ENCODE data around the gene AIPL1.

The AIPL1 gene

DNA sequence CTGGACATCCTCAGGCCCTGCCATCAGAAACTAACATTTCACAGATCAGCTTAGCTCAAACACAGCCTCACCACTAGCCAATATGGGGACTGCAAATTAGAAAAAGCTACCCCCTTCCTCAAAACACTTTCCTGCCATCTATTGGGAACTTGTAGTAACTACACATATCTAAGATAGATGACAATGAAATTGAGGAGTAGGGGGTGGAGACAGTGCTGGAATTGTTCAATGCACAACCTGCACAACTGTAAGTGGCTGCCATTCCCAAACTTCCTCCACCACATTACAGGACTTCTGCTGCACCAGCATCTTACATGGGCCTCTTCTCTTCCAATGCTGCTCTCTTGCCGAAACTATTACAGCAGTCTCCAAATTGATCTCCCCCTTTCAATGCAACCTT is 21.9 kb downstream of the AIPL1 start:
- DNase-seq = peak in 1 of 2 donors; percentile 12

DNA sequence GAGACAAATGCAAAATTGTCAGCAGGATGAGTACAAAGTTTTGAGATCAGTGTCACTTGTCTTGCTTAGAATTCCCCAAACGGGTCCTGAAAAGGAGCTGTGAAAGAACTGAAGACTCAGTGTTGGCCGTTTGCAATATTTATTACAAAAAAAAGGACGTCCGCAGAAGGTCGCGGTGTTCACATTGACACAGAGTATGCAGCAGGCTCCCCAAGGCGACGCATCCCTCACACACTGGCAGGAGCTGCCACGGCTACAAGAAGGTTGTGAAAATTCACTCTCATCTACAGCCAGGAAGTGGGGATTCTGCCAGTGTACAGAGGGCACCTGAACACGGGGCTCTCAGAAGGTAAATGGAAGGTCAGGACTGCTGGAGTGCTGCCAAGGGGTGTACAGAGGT is 26.2 kb downstream of the AIPL1 start:
- DNase-seq = no peak

DNA sequence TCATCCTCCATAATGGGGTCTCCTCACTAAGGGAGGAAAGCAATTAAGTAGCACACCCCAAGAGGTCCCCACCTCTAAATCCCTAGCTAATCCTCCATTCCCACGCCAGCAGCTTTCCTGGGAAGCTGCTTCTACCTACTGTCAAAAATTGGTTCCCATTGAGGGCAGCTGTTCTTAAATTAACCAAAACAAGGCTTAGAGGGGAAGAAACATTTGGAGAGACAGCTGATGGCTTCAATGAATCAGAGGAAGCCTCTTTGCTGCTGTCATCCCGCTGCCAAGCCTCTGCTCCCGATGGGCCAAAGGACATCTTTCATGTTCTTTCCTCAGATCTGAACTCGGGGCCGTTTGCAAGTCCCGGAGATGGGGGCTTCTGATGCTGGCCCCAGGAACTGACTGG is 26.6 kb downstream of the AIPL1 start:
- no peak for DNase-seq

DNA sequence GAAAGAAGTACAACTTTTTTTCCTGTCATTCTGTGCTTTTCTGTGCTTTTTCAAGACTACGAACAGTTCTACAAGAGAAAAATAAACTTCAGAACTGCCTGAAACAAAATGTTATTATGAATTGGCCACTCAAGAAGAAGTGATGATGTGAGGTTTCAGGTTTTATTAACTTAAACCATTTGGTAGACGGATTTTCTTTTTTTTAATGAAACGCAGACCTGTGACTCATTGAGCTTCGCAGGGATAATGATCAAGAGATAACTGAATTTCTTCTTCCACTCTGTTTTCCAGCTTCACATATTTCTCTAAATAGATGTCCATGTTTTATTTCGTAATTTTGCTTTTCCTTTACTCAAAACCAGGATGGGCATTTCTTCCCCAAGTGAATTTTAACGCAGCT is 32.7 kb downstream of the AIPL1 start:
- no peak for DNase-seq

DNA sequence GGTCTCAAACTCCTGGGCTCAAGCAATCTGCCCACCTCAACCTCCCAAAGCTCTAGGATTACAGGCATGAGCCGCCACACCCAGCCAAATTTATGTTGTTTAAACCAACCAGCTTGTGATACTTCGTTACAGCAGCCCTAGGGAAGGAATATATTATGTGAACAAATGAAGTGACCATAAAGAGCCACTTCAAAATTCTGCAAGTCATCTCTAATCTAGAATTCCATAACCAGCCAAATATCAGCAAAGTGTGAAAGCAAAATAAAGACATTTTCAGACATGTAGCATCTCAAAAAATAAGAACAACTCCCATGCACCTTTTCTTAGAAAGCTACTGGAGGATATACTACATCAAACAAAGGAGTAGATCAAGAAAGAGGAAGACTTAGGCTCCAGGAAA is 36.0 kb downstream of the AIPL1 start:
- no peak for DNase-seq

DNA sequence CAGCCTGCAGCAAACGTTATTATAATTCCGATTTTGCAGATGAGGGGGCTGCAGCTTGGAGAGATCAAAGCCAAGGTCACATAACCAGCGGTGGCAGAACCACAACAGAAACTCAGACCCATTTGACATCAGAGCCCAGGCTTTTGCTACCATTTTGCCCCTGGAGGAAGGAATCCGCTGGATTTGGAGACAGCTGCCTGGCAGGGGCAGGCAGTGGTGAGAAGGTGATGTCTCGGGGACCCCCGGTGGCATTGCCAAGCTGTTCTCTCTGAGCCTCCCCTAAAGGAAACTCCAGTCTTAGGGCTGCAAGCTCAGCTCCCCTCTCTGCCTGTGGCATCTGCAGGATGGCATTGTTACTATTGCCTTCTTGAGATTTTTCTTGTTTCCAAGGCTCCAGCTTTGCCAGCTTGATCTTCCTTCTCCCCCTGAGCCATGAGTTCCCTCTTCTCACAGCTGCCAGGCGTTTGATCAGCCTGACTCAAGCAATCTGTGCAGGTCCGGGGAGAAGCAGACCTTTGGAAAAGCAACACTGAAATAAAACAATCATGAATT is 40.8 kb downstream of the AIPL1 start:
- DNase-seq = no peak

DNA sequence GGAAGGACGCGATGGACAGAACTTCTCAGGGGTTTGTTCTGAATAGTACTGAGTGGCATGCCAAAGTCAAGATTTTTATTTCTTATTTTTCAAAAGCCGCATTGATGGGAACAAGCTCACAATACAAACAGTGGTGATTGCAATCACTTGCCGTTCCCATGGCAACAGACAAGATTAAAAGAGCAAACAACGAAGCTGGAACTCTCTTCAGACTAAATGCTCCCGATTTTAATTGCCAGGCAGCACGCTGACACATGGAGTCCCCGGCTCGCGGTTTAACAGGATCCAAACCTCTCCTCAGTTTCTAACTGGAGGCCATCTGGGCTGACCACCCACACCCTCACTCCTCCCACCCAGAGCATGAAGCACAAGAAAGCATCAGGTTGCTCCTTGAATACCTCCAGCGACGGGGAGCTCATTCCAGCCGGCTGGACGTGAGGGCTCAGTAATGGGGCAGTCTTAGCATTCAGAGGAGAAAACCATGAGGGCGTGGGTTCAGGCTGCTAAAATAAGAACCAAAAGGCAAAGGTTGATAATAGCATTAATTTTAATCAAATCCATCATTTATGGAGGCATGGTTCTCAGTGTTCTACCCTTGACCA is 41.5 kb downstream of the AIPL1 start:
- no peak for DNase-seq

DNA sequence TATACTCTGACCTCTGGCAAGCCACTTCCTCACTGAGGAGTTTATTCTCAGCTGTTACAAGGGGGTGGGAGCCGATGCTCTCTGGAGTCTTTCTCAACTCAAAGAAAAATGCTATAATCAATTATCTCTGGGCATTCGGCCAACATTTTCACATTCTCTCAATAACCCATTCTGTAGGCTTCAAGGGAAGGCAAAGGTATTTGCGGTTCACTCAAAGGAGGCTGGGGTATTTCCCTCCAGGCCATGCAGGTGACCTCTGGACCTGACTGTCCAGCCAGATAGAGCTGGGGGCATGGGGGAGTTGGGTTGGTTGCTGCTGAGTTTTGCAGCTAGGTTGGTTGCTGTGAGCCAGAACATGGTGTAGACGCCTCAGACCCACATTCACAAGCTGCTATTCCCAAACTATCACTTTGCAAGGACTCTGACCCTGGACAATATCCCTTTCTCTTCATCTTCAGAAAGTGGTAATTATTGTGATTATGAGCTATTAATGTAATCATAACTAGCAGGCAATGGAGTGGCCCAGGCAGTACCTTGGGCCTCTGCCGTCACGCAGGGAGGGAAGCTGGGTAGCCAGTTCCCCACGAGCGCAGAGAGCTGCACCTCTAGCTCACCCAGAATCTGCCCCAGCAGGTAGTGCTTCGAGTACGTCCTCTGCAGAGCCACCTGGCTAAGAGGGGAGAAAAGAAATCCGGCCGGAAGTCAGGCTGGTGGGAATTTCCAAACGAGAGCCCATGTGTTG is 42.1 kb downstream of the AIPL1 start:
- no peak for DNase-seq

DNA sequence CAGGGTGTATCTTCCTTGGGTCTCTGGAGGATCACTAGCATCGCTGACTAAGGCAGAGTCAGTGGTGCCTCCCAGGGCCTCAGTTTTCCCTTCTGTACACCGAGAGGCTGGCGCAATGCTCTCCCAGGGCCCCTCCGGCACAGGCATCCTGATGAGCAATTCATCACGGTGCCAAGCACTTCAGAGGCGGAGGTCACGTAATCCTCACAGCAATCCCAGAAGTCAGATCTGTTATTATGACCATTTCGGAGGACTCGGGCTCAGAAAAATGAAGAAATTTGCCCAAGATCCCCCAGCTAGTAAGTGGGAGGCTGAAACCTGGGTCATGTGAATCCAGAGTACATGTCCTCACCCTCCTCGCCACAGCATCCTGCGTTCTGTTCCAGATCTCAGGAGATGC is 46.5 kb downstream of the AIPL1 start:
- DNase-seq = no peak

DNA sequence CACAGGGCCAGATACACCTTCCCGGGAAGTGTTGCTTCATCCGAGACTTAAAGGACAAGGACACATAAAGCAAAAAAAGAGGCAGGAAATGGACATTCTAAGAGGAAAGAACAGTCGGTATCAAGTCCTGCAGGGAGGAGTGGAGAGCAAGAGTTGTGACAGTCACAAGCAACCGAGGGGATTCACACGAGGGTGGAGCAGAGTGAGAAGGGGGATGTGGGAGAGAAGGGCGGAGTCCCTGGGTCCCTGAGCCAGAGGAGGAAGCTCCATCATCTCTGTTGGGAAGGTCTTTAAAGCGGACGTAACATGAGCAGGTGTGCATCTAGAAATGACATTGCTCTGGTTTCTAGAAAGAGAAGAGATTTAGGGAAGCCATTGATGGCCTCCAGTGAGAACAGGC is 47.1 kb downstream of the AIPL1 start:
- DNase-seq = no peak

DNA sequence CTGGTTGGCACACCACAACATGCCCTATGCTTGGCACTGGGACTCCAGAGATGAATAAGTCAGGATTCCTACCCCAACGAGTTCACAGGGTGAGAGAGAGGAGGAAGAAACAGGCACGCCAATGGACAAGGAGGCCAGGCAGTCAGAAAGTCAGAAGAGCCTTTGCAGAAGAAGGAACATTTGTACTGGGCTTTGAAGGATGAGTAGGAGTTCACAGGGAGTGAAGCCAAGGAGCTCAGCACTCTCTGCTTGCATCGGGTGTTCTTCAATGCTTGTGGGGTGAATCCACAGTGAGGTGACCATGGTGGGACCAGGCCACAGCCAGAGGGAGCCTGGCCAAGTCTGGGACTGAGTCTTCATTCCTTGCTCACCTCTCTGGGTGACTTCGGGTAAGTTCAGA is 47.5 kb downstream of the AIPL1 start:
- DNase-seq = no peak

DNA sequence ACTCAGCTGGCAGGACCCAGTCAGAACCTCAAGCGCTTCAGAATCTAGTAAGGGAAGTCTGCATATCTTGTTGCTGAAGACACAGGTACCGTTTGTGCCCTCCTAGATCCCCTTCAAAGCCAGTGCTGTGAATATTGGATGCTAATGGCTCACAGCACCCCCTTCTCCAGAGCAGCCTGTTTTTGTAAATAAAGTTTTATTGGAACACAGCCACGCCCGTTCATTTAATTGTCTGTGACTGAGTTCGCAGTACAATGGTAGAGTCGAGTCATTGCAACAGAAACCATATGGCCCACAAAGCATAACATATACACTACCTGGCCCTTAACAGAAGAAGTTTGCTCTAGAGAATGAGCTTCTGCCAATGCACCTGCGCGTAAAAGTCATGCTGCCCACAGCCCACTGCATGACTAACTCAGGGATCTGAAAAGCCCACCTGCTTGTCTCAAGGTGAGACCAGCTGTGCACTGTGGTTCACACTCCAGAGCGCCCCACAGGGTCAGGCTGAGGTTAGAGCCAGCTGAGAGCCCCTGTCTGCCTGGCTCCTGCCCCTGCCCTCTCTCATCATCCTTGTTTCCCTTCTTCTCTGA is 48.8 kb downstream of the AIPL1 start:
- no peak for DNase-seq

DNA sequence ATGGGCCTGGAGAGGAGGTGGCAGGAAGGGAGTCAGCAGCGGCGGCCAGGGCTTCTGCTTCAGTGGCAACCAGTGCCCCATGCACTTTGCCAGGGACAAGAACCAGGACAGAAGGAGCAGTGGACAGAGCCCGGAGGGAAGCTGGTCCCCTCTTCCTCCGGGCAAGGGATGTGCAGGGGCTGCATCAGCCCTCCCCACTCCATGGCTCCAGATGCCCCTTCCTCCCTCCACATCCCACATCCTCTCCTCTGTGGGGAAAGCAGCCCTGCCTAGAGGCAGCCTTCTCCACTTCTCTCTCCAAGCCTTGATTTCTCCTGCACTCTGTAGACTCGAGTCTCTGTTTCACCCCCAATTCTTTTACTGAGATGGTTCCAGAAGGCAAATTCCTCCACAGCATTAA is 50.4 kb downstream of the AIPL1 start:
- DNase-seq = no peak

DNA sequence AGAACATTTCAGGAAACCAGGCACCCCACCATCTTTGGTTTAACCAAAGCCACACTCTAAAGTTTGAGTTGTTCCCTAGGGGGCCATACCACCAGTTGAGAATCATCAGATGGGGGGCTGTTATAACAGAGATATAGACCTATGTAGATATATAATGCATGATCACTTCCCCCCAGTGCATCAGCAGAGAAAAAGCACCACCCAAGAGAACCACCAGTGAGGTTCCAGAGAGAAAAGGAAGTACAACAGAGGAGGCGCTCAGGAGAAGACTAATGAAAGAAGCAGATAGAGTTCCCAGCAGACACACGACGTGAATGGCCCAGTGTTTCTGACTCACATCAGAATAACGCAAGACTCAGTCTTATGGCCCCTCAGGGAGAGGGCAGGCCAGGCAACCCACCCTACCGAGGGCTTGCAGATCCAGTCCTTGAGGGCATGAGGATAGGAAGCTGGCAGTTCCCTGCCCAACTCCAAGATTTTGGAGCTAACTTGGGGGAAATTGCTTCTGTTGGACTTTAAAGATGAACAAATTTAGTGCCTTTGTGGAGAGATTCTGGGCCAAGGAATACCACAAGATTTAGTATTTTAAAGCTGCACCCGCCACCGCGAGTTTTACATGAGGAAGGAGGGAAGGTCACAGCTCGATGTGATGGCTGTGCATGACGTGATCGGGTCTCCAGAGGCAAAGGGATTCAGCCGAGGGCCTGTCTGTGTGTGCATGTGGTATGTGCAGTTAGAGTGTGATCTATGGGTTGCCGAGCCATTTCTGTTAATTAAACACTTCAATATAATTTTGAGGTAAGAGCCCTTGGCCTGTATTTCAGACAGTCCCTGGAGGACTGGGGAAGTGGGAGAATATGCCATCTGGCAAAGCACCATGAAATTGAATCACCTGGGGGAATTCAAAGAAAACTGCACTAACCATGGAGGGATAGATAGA is 53.1 kb downstream of the AIPL1 start:
- no peak for DNase-seq

DNA sequence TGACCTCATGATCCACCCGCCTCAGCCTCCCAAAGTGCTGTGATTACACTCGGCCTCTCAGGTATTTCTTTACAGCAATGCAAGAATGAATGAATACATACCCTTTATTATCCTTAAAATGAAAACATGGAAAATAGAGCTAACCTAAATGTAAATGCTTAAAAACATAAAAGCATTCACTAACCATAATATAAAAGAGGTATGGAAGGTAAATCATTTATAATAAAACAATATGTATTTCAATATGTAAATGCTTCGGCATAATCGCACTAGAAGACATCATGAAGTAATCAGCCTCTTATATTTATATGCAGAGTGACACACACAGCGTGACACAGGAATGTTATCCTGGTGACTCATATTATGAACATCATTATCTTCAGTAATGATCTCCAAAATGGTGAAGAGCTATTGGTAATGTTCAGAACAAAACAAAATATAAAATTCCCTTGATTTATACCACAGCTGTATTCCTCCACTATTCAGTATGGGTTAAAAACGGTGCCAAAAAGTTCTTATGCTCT is 53.9 kb downstream of the AIPL1 start:
- DNase-seq = no peak

DNA sequence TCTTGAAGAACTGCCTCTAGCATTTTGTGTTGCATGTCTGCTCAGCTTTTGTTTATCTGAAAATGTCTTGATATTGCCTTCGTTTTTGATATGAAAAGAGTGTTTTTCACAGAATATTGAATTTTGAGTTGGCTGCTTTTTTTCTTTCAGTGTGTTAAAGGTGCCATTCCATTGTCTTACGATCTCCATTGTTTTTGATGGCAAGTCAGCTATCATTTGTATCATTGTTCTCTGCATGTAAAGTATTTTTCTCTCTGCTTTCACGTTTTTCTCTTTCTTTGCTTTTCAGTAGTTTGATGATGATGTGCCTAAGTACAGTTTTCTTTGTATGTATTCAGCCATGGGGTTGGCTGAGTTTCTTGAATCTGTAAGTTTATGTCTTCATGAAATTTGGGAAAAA is 57.0 kb downstream of the AIPL1 start:
- no peak for DNase-seq

DNA sequence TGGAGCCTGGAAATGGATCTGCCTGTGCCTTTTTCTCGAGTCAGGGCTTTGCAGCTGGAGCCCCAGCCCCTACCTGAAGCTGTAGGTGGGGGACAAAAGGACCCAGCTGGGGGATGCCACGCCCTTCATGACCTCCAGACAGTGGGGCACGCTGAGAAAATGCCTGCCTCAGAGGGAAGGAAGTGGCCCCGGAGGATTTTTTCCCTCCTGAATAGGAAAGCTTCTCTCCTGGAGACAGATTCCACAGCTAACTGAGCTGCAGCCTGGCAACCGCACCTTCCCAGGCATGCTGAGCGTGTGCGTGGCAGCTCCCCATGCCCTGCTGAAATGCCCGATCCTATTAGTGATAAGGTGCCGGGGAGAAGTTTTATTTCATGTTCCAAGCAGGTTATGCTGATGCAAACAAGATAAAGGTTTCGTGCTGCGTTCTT is 58.0 kb downstream of the AIPL1 start:
- DNase-seq = no peak

DNA sequence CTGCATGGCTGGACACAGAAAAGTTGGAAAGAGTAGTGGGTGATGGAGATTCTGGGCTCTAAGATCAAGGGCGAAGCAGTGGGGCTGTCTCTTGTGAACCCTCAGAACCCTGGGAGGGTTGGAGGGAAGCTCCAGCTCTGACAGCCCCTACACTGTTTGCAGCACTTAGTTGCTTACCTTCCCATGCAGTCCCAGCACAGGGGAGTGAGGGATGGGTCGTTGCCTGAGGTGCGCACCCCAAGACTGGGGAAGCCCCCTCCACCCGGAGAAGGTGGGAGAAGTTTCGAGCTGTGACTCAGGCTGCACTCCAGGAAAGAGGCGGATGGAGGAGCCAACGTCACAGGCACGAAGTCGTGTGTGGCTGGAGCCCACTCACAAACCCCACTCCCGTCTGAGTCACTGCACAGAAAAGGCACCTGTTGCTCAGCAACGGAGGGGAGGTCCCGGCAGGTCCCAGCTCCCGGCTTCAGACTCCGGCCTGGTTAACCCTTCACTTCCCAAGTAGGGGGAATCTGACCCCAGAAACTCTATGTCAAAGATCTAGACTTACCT is 60.1 kb downstream of the AIPL1 start:
- DNase-seq = no peak

DNA sequence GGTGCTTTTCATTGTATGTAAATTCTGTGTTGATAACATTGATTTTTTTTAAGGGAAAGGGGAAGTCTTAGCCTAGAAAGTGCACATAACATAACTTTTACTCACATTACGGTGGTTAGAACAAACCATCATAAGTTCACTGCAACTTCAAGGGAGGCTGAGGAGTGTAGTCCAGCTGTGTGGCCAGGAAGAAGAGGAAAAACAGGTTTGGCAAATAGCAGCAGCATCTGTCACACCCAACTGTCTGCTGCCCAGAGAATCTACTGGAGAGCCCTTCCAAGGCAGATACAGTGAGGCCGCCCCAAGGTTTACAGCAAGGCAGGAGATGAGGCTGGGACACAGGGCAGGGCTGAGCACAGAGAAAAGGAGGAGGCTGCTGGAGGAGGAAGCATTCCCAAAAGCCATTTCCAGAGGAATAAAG is 60.6 kb downstream of the AIPL1 start:
- no peak for DNase-seq

Data from CD4-positive, alpha-beta T cell treated with Interferon alpha-2 for 1 hour (primary cell).